HG03565 (cell line): ENCODE data around the gene PCSK5.
"Not testable (repeated sequence)": the region's sequence is repeated elsewhere in the genome, so short reads cannot be mapped to it uniquely, and the experiment has no call there.

Source experiments
- ATAC-seq: cut with Tn5 transposase; IDR thresholded peaks from one replicate; pipeline ENCODE4 v1.9.1; 2021; ENCODE audit warnings: mild to moderate bottlenecking, moderate library complexity; ENCODE audit not compliant: unreplicated experiment

PCSK5 gene

GRCh38 chr9:75962013-75962661 is 71.7 kb downstream of the PCSK5 start:
- ATAC-seq, result no peak

DNA sequence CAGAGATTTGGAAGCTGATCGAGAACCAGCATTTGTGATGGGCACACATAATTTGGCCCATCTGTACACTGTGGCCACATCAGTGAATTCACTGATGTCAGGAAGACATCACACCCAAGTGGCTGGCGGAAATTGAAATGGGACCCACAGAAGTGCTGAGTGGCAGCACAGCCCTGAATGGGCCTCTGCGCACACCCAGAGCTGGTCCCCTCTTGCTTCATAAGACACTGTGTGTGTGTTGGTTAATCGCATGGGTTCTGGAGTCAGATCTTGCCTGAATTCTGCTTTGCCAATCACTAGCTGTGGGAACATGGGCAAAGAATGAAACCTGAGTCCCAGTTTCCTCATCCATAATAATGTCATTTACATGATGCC is 72.2 kb downstream of the PCSK5 start:
- ATAC-seq, result no peak

DNA sequence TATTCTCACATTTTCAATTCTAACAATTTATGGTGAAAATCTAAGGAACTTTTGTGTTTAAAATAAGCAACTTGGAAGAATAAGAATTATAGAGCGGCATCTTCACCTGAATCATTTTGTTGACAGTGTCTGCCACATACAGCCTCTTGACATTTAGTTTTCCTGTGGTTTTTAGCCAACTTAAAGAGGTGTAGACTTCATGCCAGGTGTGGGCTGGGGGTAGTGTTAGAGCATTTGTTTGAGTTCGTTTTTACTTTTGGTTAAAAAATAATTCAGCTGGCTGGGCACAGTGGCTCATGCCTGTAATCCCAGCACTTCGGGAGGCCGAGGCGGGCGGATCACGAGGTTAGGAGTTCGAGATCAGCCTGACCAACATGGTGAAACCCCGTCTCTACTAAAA is 72.8 kb downstream of the PCSK5 start:
- not testable (repeated sequence) for ATAC-seq

DNA sequence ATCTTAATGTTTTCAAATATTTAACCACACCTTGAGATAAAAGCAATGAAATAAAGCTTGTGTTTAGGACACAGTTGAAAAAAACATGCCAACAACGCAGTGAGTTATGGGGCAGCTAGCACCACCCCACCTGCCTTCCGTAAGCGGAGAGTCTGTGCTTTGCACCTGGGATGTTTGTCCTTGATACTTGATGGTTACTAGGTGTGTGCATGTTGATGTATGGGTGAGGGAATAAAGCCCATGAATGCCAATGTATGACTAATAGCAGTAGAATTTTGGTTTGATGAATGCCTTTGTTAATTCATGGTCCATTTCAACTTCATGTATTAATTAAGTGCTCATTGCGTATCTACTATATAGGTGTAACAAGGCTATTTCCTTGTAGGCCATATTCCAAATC is 74.0 kb downstream of the PCSK5 start:
- ATAC-seq, result no peak

DNA sequence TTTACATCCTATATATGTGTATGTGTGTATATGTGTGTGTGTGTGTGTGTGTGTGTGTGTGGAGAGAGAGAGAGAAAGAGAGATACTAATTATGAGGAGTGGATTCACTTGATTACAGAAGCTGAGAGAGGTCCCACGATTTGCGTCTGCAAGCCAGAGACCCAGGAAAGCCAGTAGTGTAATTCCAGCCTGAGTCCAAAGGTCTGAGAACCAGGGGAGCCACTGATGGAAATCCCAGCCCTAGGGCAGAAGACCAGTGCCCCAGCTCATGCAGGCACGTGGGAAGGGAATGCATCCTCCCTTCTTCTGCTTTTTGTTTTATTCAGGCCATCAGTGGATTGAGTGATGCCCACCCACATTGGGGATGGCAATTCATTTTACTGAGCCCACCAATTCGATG is 74.8 kb downstream of the PCSK5 start:
- no peak for ATAC-seq

DNA sequence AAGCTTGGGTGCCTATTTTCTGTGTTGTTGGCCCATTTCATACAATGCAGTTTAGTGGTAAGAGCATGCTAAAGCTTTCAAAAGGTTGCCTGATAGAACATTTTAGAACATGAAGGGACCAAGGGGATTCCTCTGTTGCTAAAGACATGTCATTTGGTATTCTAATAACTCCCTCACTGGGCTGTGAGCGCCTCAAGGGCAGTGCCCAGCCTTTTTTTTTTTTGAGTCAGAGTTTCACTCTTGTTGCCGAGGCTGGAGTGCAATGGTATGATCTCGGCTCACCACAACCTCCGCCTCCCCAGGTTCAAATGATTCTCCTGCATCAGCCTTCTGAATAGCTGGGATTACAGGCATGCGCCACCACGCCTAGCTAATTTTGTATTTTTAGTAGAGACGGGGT is 77.1 kb downstream of the PCSK5 start:
- no peak for ATAC-seq

- ATAC-seq, result no peak
Observed at GRCh38 chr9:75974016-75974766, 83.7 kb downstream of the PCSK5 start.

GRCh38 chr9:75975071-75975470 is 84.6 kb downstream of the PCSK5 start:
- no peak for ATAC-seq

- no peak for ATAC-seq
Observed at GRCh38 chr9:75976549-75976948, 86.1 kb downstream of the PCSK5 start.

GRCh38 chr9:75979362-75979761 is 88.9 kb downstream of the PCSK5 start:
- no peak for ATAC-seq

GRCh38 chr9:75983319-75984045 is 93.0 kb downstream of the PCSK5 start:
- ATAC-seq, result no peak

DNA sequence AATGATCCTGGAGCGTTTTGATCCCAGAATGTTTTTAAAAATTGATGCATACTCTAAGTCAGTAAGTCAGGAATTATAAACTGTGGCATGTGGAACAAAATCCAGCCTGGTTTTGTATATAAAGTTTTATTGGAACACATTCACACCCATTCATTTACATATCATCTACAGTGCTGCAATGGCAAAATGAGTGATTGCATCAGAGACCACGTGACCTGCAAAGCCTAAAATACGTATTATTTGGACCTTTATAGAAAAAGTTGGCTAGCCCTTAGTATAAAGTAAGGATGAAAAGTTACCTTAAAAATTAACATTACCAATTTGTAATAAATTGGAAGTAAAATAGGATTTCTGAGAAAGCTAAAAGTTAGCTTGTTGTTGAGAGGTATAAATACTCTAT is 95.0 kb downstream of the PCSK5 start:
- ATAC-seq, result no peak

DNA sequence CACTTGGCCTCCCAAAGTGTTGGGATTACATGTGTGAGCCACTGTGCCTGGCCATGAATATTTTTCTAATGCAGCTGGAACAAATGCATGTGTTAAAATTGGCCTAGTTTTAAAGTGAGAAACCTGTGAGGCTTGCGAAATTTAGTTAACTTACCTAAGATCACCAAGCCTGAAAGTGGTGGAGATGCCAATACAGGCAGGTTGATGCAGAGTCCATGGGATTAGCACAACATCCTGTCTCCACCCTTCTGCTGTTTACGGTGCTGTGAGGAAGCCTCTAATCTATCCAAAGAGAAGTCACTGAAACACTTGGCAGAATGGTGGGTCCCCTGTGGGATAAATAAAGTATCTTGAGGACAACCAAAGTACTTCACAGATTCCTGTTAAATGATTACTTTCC is 98.2 kb downstream of the PCSK5 start:
- no peak for ATAC-seq

- no peak for ATAC-seq
Observed at GRCh38 chr9:75990156-75990555, 99.7 kb downstream of the PCSK5 start.

- ATAC-seq, result no peak
Observed at GRCh38 chr9:75990576-75991304, 100.3 kb downstream of the PCSK5 start.

GRCh38 chr9:75992482-75993206 is 102.2 kb downstream of the PCSK5 start:
- ATAC-seq, result no peak

DNA sequence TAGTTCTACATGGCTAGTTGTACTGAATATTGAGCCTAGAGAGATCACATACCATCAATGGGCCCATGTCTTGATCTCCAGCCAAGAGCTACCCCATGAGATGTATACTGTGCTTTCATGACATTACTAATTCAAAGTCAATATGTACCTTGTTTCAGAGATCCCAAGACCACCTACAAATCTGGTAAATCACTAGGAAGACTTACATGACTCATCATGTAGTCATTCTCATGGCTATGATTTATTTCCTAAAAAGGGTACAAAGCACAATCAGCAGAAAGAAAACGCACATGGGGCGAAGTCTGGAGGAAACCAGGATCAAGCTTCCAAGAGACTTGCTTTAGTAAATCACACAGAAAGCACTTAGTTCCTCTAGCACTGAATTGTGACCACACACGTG is 103.0 kb downstream of the PCSK5 start:
- no peak for ATAC-seq

DNA sequence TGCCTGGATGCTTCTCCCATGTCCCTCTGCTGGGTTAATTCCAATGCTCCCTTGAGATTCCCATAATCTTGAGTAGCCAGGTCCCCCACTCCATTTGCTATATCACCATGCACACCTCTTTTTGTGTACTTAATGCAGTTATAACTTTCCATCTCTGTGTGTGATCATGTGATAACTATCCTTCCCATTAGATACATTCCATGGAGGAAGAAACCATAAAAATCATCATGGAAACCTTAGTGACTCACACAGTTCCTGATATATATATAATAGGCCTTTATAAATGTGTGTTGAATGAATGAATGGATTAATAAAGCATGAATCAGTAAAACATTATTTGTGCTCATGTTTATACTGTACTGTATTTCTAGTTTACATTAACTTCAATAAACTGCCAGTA is 104.6 kb downstream of the PCSK5 start:
- no peak for ATAC-seq

- no peak for ATAC-seq
Observed at GRCh38 chr9:75996726-75997125, 106.3 kb downstream of the PCSK5 start.

DNA sequence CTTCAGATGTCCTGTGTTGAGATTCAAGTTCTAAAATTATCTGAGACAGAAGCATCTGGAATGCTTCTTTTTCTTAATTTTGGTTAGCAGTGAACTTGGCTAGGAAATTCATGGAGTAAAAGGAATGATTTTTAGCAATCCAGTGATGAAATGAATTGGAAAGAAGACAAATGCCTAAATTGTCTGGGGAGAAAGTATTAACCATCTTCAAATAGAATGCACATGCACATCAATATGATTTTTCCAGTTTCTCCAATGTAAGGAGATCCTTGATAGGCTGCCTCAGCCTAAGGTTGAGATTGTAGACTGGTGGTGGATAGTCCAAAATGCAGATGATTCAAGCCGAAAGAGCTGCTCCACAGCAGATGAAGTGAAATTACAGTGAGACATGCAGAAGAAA is 106.7 kb downstream of the PCSK5 start:
- ATAC-seq, result no peak
